ENCODE data around the gene CEP44.

DNA sequence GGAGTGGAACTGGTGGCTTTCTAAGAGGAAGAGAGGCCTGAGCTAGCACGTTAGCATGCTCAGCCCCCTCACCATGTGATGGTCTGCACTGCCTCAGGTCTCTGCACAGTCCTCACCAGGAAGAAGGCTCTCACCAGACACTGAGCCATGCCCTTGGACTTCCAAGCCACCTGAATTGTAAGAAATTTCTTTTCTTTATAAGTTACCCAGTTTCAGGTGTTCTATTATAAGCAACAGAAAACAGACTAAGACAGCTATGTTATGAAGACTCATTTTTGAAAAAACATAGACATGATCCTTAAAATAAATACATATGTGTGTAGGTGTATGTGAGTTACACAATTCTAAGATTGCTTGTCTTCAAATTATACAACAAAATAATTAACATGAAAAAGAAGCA is 74.7 kb downstream of the CEP44 start:
- TF ChIP-seq POLR2A (IDR thresholded peaks at IDR 0.05; ENCODE audit: low read length) (no peak), GATA1 (IDR thresholded peaks at IDR 0.05; ENCODE audit: low read depth, low read length) (no peak)

All from erythroblast (primary cell).